Endothelial cell of umbilical vein (primary cell): ENCODE data around the gene HUWE1. TPM values are rescaled to one million over a fixed set of nuclear protein-coding genes. Genes with fewer than 3 reads are reported as not detected.

Source experiments
- BruUV-seq: library from RNA; stranded (reverse); fragments of 400-500 nt; replicated peaks from 2 replicates; lab custom pipeline; 2021; lab: Mats Ljungman, UMichigan
- CTCF ChIA-PET: fragments of 300-600, 350-600 bp; sonication (Branson Sonifier 250); formaldehyde crosslinking; loops from one replicate; lab custom pipeline; 2021; ENCODE audit warnings: antibody characterized with exemption, inconsistent platforms; lab: Charles Lee
- POLR2A ChIA-PET: fragments of 300-600, 350-600 bp; sonication (Branson Sonifier 250); formaldehyde crosslinking; loops from one replicate; lab custom pipeline; 2021; ENCODE audit warnings: antibody characterized with exemption, inconsistent platforms; lab: Charles Lee
- DNase-seq: peaks from one replicate; pipeline ENCODE4 v3.0.0-alpha.2; 2011; ENCODE audit warnings: low read depth, low spot score
- FAIRE-seq: peaks from 2 replicates; lab custom pipeline; 2011; peaks lifted over from hg19 to GRCh38; lab: Jason Lieb, UNC
- H2AFZ ChIP-seq: 2 replicates; pipeline ENCODE4 v1.6.0; 2012; ENCODE audit warnings: low read depth, low read length, control low read depth, inconsistent platforms
- H3K27ac ChIP-seq: 2 replicates; pipeline ENCODE4 v1.5.1; 2011; ENCODE audit warnings: low read depth, mild to moderate bottlenecking, control low read depth, low read length, moderate library complexity; ENCODE audit not compliant: insufficient read depth
- H3K27me3 ChIP-seq, 2 experiments: 2 replicates each; pipeline versions ENCODE4 v1.6.0 to v1.6.1; 2011; ENCODE audit warnings: low read length in 2 of 2, mixed read lengths in 1 of 2; ENCODE audit not compliant: control insufficient read depth in 2 of 2, insufficient read depth in 2 of 2
- H3K36me3 ChIP-seq, 2 experiments: 2 replicates in 1 of 2; 3 replicates in 1 of 2; pipeline ENCODE4 v1.5.1; 2011; ENCODE audit warnings: low read length in 2 of 2, mild to moderate bottlenecking in 1 of 2, moderate library complexity in 1 of 2; ENCODE audit not compliant: control insufficient read depth in 2 of 2, insufficient read depth in 2 of 2; ENCODE audit errors: extremely low read depth in 1 of 2
- H3K4me1 ChIP-seq: 3 replicates; pipeline ENCODE4 v1.5.1; 2011; ENCODE audit warnings: mild to moderate bottlenecking, low read length; ENCODE audit not compliant: control insufficient read depth, insufficient read depth; ENCODE audit errors: extremely low read depth
- H3K4me2 ChIP-seq: 2 replicates; pipeline ENCODE4 v1.6.1; 2011; ENCODE audit warnings: low read length, control low read depth, mixed read lengths; ENCODE audit not compliant: insufficient read depth
- H3K4me3 ChIP-seq, 3 experiments: fragments of 200-600 bp in 1 of 3; sonication (generic), shearing (Covaris generic) in 1 of 3; replicated peaks in 1 of 3; 2 replicates each; pipeline ENCODE4 v1.5.1; 2011 to 2016; ENCODE audit warnings: control low read depth in 3 of 3, low read length in 3 of 3, mild to moderate bottlenecking in 2 of 3, inconsistent platforms in 1 of 3, low read depth in 1 of 3, moderate library complexity in 1 of 3; ENCODE audit not compliant: insufficient read depth in 1 of 3
- H3K79me2 ChIP-seq: 2 replicates; pipeline ENCODE4 v1.6.0; 2012; ENCODE audit warnings: low read length, inconsistent platforms; ENCODE audit not compliant: control insufficient read depth, insufficient read depth
- H3K9ac ChIP-seq: replicated peaks from 2 replicates; pipeline ENCODE3; 2011; ENCODE audit warnings: low read length, control low read depth; ENCODE audit not compliant: insufficient read depth; ENCODE audit errors: extremely low read depth
- H3K9me1 ChIP-seq: replicated peaks from 3 replicates; pipeline ENCODE4 v1.6.0; 2011; ENCODE audit warnings: mild to moderate bottlenecking, low read length; ENCODE audit not compliant: control insufficient read depth, insufficient read depth; ENCODE audit errors: extremely low read depth
- H3K9me3 ChIP-seq: replicated peaks from 2 replicates; pipeline ENCODE4 v1.5.1; 2012; ENCODE audit warnings: low read length, inconsistent platforms; ENCODE audit not compliant: control insufficient read depth, insufficient read depth
- H4K20me1 ChIP-seq: replicated peaks from 2 replicates; pipeline ENCODE3; 2011; ENCODE audit warnings: mild to moderate bottlenecking, low read length; ENCODE audit not compliant: control insufficient read depth, insufficient read depth; ENCODE audit errors: extremely low read depth
- CTCF ChIP-seq, 2 donors: IDR thresholded peaks; 1 replicate in 1 of 2; 2 replicates in 1 of 2; pipeline ENCODE4 v1.5.1; 2011; ENCODE audit warnings: low read length in 2 of 2, mild to moderate bottlenecking in 2 of 2, moderate library complexity in 2 of 2, control low read depth in 1 of 2, inconsistent platforms in 1 of 2, low read depth in 1 of 2; ENCODE audit not compliant: insufficient read depth in 1 of 2; ENCODE audit errors: extremely low read depth in 1 of 2
- EZH2 ChIP-seq: IDR thresholded peaks from 2 replicates; pipeline ENCODE4 v1.6.1; 2012; ENCODE audit warnings: borderline replicate concordance, low read depth, mild to moderate bottlenecking, moderate library complexity, low read length, inconsistent platforms; ENCODE audit not compliant: severe bottlenecking
- FOS ChIP-seq: IDR thresholded peaks from 2 replicates; pipeline ENCODE4 v1.6.1; 2011; ENCODE audit warnings: mild to moderate bottlenecking, low read length, moderate library complexity, borderline replicate concordance; ENCODE audit not compliant: insufficient read depth
- GATA2 ChIP-seq: IDR thresholded peaks from 2 replicates; pipeline ENCODE4 v1.7.0; 2011; ENCODE audit warnings: low read depth, mild to moderate bottlenecking, moderate library complexity, mixed read lengths, low read length; ENCODE audit not compliant: insufficient read length, insufficient read depth
- JUN ChIP-seq: IDR thresholded peaks from 2 replicates; pipeline ENCODE4 v1.6.1; 2011; ENCODE audit warnings: borderline replicate concordance, low read depth; ENCODE audit not compliant: insufficient read length, insufficient read depth
- MAX ChIP-seq: IDR thresholded peaks from 2 replicates; pipeline ENCODE4 v1.6.1; 2011; ENCODE audit not compliant: insufficient read depth, insufficient read length
- MYC ChIP-seq: IDR thresholded peaks from one replicate; pipeline ENCODE4 v1.6.1; 2011; ENCODE audit warnings: mild to moderate bottlenecking, low read depth, low read length
- POLR2A ChIP-seq: IDR thresholded peaks from 2 replicates; pipeline ENCODE4 v1.6.1; 2012; ENCODE audit warnings: low read depth, mild to moderate bottlenecking, control low read depth, low read length
- POLR2AphosphoS5 ChIP-seq: IDR thresholded peaks from 2 replicates; pipeline ENCODE4 v1.6.1; 2012; ENCODE audit warnings: low read depth, mild to moderate bottlenecking, control low read depth, low read length, moderate library complexity; ENCODE audit not compliant: insufficient read depth
- dilution Hi-C: fragments of 300-500 bp; cut with MboI; formaldehyde crosslinking; loops from one replicate; pipeline ENCODE4 v1.15.0; 2019; ENCODE audit warnings: low sequenced_read_pairs; ENCODE audit not compliant: extremely low pct_ligation_motif_present
- intact Hi-C: fragments of 100-400 bp; cut with micrococcal nuclease; formaldehyde crosslinking; loops from one replicate; pipeline ENCODE4 v1.10.0; 2022
- polyA plus RNA-seq, 4 experiments: library from polyadenylated mRNA; depleted of rRNA in 3 of 4; stranded (reverse) in 3 of 4; unstranded in 1 of 4; fragments of >200 nt; gene quantifications; 2 replicates each; pipeline versions ENCODE4 v1.2.1 to v1.2.3, GENCODE V29; 2011 to 2012; ENCODE audit warnings: missing spikeins in 1 of 4
- total RNA-seq: library from RNA; stranded (reverse); gene quantifications from 2 replicates; pipeline ENCODE4 v1.2.3, GENCODE V29; 2021

Gene HUWE1
- total and polyA plus RNA-seq, 2 donors (not counting 3 experiments of a cell fraction or from before 2014, with no cell fraction given) = 66.6 to 210 TPM

GRCh38 chrX:53571494-53571893 is 115.0 kb downstream of the HUWE1 start:
- no peak for TF ChIP-seq JUN
- no peak for TF ChIP-seq POLR2AphosphoS5
- TF ChIP-seq MYC = no peak
- TF ChIP-seq MAX = no peak
- no peak for TF ChIP-seq CTCF (IDR thresholded peaks at IDR 0.05; ENCODE audit: extremely low read depth in 1 of 2, insufficient read depth in 1 of 2, low read depth in 1 of 2, low read length in 2 of 2)
- TF ChIP-seq EZH2 = no peak
- TF ChIP-seq FOS = no peak
- TF ChIP-seq POLR2A = no peak
- no peak for TF ChIP-seq GATA2
- Histone ChIP-seq H2AFZ (no peak overlapping the region), H3K27me3 (no peaks in the 10 kb centered on the region), H3K4me1 (no peaks in the 10 kb centered on the region), H3K9me1 (no peaks in the 10 kb centered on the region), H3K4me3 (no peak overlapping the region), H4K20me1 (no peaks in the 10 kb centered on the region), H3K79me2 (no peaks in the 10 kb centered on the region), H3K4me2 (no peak overlapping the region), H3K27ac (no peak overlapping the region), H3K36me3 (peaks cover 14 to 16% of the 10 kb centered on the region in 2 experiments), H3K9me3 (no peaks in the 10 kb centered on the region), H3K9ac (no peak overlapping the region)
- ChIA-PET CTCF (no interaction called here), POLR2A (no interaction called here)
- BruUV-seq = no TSS peak
- intact Hi-C loops = no loop called here
- dilution Hi-C loops = no loop called here
- DNase-seq (no peak), FAIRE-seq (no peak)
